HL-60 (cell line): Measurements from ENCODE around the gene B4GALNT4.

Source experiments
- POLR2AphosphoS5 ChIP-seq: IDR thresholded peaks from 2 replicates; pipeline ENCODE4 v1.6.1; 2012; ENCODE audit warnings: low read depth
- TF ChIP-seq, protein P1 (sequence below): IDR thresholded peaks from one replicate; pipeline ENCODE4 v1.5.1; 2011; ENCODE audit warnings: low read length, control low read depth, inconsistent platforms; ENCODE audit not compliant: insufficient read depth
- TF ChIP-seq, protein P2 (sequence below): IDR thresholded peaks from 2 replicates; pipeline ENCODE4 v1.6.1; 2012; ENCODE audit warnings: low read depth; ENCODE audit not compliant: insufficient replicate concordance

DNA sequence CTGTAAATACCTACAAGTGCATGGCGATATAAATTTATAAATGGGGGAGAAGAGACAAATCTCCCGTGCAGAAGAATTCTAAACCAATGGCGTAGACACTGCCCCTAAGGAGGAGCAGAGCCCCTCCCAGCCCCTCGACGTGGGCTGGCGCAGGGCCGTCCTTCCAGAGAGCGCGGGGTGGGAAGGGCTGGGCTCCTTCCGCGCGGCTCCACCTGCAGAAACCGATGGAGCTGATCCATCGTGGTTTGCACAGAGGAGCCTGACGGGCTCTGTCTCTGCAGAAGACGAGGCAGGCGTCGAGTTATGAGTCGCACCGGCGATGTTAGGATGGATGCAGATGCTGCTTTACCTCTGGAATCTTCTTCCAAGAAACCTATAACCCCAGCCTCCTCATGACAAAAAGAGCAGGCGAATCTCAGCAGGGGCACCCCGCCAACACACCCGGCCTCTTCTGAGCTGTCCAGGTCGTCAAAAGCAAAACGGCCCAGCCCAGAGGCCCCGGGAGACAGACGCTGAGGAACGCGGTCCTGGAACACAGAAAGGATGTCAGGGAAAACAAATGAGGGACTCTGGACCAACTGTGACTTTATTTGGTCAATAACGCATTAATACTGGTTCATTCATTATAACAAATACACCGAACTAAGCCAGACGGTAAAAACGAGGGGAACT is 11.0 kb upstream of the B4GALNT4 start:
- TF ChIP-seq, protein P1, sequence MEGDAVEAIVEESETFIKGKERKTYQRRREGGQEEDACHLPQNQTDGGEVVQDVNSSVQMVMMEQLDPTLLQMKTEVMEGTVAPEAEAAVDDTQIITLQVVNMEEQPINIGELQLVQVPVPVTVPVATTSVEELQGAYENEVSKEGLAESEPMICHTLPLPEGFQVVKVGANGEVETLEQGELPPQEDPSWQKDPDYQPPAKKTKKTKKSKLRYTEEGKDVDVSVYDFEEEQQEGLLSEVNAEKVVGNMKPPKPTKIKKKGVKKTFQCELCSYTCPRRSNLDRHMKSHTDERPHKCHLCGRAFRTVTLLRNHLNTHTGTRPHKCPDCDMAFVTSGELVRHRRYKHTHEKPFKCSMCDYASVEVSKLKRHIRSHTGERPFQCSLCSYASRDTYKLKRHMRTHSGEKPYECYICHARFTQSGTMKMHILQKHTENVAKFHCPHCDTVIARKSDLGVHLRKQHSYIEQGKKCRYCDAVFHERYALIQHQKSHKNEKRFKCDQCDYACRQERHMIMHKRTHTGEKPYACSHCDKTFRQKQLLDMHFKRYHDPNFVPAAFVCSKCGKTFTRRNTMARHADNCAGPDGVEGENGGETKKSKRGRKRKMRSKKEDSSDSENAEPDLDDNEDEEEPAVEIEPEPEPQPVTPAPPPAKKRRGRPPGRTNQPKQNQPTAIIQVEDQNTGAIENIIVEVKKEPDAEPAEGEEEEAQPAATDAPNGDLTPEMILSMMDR, result no peak
- TF ChIP-seq, protein P2, sequence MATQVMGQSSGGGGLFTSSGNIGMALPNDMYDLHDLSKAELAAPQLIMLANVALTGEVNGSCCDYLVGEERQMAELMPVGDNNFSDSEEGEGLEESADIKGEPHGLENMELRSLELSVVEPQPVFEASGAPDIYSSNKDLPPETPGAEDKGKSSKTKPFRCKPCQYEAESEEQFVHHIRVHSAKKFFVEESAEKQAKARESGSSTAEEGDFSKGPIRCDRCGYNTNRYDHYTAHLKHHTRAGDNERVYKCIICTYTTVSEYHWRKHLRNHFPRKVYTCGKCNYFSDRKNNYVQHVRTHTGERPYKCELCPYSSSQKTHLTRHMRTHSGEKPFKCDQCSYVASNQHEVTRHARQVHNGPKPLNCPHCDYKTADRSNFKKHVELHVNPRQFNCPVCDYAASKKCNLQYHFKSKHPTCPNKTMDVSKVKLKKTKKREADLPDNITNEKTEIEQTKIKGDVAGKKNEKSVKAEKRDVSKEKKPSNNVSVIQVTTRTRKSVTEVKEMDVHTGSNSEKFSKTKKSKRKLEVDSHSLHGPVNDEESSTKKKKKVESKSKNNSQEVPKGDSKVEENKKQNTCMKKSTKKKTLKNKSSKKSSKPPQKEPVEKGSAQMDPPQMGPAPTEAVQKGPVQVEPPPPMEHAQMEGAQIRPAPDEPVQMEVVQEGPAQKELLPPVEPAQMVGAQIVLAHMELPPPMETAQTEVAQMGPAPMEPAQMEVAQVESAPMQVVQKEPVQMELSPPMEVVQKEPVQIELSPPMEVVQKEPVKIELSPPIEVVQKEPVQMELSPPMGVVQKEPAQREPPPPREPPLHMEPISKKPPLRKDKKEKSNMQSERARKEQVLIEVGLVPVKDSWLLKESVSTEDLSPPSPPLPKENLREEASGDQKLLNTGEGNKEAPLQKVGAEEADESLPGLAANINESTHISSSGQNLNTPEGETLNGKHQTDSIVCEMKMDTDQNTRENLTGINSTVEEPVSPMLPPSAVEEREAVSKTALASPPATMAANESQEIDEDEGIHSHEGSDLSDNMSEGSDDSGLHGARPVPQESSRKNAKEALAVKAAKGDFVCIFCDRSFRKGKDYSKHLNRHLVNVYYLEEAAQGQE, result no peak
- TF ChIP-seq POLR2AphosphoS5, result no peak
